GM19023 (cell line): ENCODE data around the gene VGLL4.

Source experiments
- ATAC-seq: cut with Tn5 transposase; IDR thresholded peaks from one replicate; pipeline ENCODE4 v1.9.1; 2021; ENCODE audit warnings: mild to moderate bottlenecking, moderate library complexity; ENCODE audit not compliant: unreplicated experiment

The VGLL4 gene

GRCh38 chr3:11631820-11632219 is 11.9 kb downstream of the VGLL4 start:
- no peak for ATAC-seq

- ATAC-seq: no peak
Observed at GRCh38 chr3:11629716-11630115, 14.0 kb downstream of the VGLL4 start.

- no peak for ATAC-seq
Observed at GRCh38 chr3:11627612-11628011, 16.1 kb downstream of the VGLL4 start.

- ATAC-seq: no peak
Observed at GRCh38 chr3:11626084-11626463, 17.6 kb downstream of the VGLL4 start.

- no peak for ATAC-seq
Observed at GRCh38 chr3:11625376-11626083, 18.2 kb downstream of the VGLL4 start.

- no peak for ATAC-seq
Observed at GRCh38 chr3:11624704-11625375, 18.9 kb downstream of the VGLL4 start.

GRCh38 chr3:11624161-11624560 is 19.6 kb downstream of the VGLL4 start:
- ATAC-seq: no peak

- ATAC-seq: no peak
Observed at GRCh38 chr3:11622586-11623550, 20.8 kb downstream of the VGLL4 start.

- ATAC-seq: no peak
Observed at GRCh38 chr3:11621077-11621476, 22.6 kb downstream of the VGLL4 start.

- no peak for ATAC-seq
Observed at GRCh38 chr3:11619946-11620652, 23.6 kb downstream of the VGLL4 start.

GRCh38 chr3:11619461-11619860 is 24.3 kb downstream of the VGLL4 start:
- no peak for ATAC-seq

GRCh38 chr3:11618904-11619303 is 24.8 kb downstream of the VGLL4 start:
- ATAC-seq: no peak

- ATAC-seq: no peak
Observed at GRCh38 chr3:11616551-11616950, 27.2 kb downstream of the VGLL4 start.

GRCh38 chr3:11613851-11614487 is 29.7 kb downstream of the VGLL4 start:
- ATAC-seq: no peak

GRCh38 chr3:11613319-11613718 is 30.4 kb downstream of the VGLL4 start:
- no peak for ATAC-seq

GRCh38 chr3:11612515-11613188 is 31.1 kb downstream of the VGLL4 start:
- no peak for ATAC-seq

GRCh38 chr3:11611341-11611799 is 32.3 kb downstream of the VGLL4 start:
- ATAC-seq: no peak

GRCh38 chr3:11610700-11611275 is 32.9 kb downstream of the VGLL4 start:
- no peak for ATAC-seq

GRCh38 chr3:11610044-11610671 is 33.6 kb downstream of the VGLL4 start:
- ATAC-seq: no peak
